WERI-Rb-1 (cell line): ENCODE measurements around the gene FGF2.
"Not testable (repeated sequence)": the region's sequence is repeated elsewhere in the genome, so short reads cannot be mapped to it uniquely, and the experiment has no call there.

Experiments used
- DNase-seq: peaks from one replicate; pipeline ENCODE4 v3.0.0-alpha.2; 2020
- H3K27ac ChIP-seq: fragments of 250-450 bp; sonication (Bioruptor Pico); 2 replicates; pipeline ENCODE4 v1.5.1; 2020; ENCODE audit warnings: mild to moderate bottlenecking, moderate library complexity
- H3K27me3 ChIP-seq: fragments of 250-450 bp; sonication (Bioruptor Pico); 2 replicates; pipeline ENCODE4 v1.5.1; 2021; ENCODE audit warnings: mild to moderate bottlenecking, low read depth, moderate library complexity; ENCODE audit not compliant: insufficient read depth, severe bottlenecking
- H3K36me3 ChIP-seq: fragments of 250-450 bp; sonication (Bioruptor Pico); 2 replicates; pipeline ENCODE4 v1.5.1; 2020; ENCODE audit warnings: mild to moderate bottlenecking, moderate library complexity
- H3K4me3 ChIP-seq: 2 replicates; pipeline ENCODE4 v1.5.1; 2011; ENCODE audit warnings: low read depth, mild to moderate bottlenecking, control low read depth, low read length
- H3K9me3 ChIP-seq: fragments of 250-450 bp; sonication (Bioruptor Pico); 2 replicates; pipeline ENCODE4 v1.5.1; 2021; ENCODE audit warnings: mild to moderate bottlenecking, moderate library complexity; ENCODE audit not compliant: severe bottlenecking
- TF ChIP-seq, protein P1 (sequence below): IDR thresholded peaks from 2 replicates; pipeline ENCODE4 v1.5.1; 2011; ENCODE audit warnings: low read depth, mild to moderate bottlenecking, control low read depth, inconsistent platforms, low read length

Gene FGF2

DNA sequence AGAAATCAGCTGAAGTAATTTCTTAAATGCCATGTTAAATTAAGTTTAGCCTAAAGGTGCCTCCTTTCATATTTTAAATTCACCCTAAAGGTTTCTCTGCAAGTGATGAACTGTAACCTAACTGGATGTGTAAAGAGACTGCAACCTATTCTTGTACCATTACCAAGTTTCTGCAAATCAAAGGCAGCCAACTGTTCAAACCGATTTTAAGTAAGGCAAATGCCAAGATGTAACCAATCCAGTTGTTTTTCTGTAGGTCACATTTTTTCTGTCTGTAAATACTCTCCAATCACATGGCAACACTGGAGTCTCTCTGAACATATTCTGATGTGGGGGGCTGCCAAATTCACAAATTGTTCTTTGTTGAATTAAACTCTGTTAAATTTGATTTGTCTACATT, 42.4 kb upstream of the FGF2 start:
- Histone ChIP-seq H3K27ac (no peak overlapping the region), H3K36me3 (no peaks in the 10 kb centered on the region), H3K9me3 (no peaks in the 10 kb centered on the region), H3K4me3 (no peak overlapping the region), H3K27me3 (no peaks in the 10 kb centered on the region)
- TF ChIP-seq, protein P1, sequence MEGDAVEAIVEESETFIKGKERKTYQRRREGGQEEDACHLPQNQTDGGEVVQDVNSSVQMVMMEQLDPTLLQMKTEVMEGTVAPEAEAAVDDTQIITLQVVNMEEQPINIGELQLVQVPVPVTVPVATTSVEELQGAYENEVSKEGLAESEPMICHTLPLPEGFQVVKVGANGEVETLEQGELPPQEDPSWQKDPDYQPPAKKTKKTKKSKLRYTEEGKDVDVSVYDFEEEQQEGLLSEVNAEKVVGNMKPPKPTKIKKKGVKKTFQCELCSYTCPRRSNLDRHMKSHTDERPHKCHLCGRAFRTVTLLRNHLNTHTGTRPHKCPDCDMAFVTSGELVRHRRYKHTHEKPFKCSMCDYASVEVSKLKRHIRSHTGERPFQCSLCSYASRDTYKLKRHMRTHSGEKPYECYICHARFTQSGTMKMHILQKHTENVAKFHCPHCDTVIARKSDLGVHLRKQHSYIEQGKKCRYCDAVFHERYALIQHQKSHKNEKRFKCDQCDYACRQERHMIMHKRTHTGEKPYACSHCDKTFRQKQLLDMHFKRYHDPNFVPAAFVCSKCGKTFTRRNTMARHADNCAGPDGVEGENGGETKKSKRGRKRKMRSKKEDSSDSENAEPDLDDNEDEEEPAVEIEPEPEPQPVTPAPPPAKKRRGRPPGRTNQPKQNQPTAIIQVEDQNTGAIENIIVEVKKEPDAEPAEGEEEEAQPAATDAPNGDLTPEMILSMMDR: no peak
- DNase-seq: no peak

DNA sequence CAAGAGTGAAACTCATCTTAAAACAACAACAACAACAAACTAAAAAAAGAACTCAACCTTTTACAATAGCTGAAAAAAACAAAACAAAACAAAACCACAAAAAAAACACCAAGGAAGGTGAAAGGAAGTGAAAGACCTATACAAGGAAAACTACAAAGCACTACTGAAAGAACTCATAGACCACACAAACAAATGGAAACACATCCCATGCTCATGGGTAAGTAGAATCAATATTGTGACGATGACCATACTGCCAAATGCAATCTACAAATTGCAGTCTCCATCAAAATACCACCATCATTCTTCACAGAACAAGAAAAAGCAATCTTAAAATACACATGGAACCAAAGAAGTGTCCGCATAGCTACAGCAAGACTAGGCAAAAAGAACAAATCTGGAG, 41.5 kb upstream of the FGF2 start:
- no peak for DNase-seq
- no peaks in the 10 kb centered on the region for H3K9me3 ChIP-seq
- H3K27me3 ChIP-seq: no peaks in the 10 kb centered on the region
- TF ChIP-seq, protein P1: no peak
- no peak overlapping the region for H3K4me3 ChIP-seq
- no peaks in the 10 kb centered on the region for H3K36me3 ChIP-seq
- H3K27ac ChIP-seq: no peak overlapping the region

DNA sequence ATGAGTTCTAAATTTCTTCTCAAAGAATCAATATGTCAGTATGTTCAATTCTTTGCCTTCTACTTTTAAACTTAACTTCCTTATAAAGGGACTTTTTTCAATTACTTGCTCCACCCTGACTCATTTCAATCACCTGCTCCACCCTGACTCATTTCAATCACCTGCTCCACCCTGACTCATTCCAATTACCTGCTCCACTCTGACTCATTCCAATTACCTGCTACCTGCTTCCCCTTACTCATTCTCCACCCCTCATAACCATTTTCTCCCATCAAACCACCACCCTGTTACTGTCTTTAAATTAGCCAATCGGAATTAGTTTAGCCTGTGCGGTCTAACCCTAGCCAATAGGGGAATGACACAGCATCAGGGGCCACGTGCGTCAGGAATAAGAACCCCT, 40.3 kb upstream of the FGF2 start:
- not testable (repeated sequence) for H3K9me3 ChIP-seq, DNase-seq, H3K36me3 ChIP-seq, H3K27me3 ChIP-seq, H3K27ac ChIP-seq, H3K4me3 ChIP-seq

DNA sequence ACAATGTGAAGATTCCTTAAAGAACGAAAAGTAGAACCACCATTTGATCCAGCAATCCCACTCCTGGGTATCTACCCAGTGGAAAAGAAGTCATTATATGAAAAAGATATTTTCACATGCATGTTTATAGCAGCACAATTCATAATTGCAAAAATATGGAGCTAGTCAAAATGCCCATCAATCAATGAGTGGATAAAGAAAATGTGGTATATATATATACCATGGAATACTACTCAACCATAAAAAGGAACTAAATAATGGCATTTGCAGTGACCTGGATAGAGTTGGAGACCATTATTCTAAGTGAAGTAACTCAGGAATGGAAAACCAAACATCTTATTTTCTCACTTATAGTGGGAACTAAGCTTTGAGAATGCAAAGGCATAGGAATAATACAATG, 39.7 kb upstream of the FGF2 start:
- H3K27me3 ChIP-seq, H3K36me3 ChIP-seq, DNase-seq, H3K4me3 ChIP-seq, H3K9me3 ChIP-seq, H3K27ac ChIP-seq: not testable (repeated sequence)

DNA sequence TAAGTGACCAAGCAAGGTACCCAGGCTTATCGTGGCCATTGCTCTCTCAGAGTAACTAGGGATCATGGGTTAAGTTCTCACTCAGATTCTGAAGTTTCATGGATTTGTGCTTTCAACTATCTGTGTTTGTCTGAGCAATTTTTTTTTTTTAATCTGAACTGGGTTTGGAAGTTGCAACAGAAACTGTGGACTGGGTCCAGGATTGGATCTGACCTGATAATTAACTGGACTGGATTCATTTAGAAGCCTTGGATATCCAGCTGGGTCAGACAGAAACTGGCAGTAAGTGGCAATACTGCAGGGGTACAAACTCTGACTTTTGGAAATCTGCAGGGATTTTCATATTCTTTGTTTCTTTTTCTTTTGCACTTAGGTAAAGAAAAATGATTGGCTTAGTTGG, 38.7 kb upstream of the FGF2 start:
- Histone ChIP-seq H3K9me3 (no peaks in the 10 kb centered on the region), H3K4me3 (no peak overlapping the region), H3K27ac (no peak overlapping the region), H3K36me3 (no peaks in the 10 kb centered on the region), H3K27me3 (no peaks in the 10 kb centered on the region)
- TF ChIP-seq, protein P1: no peak
- no peak for DNase-seq

DNA sequence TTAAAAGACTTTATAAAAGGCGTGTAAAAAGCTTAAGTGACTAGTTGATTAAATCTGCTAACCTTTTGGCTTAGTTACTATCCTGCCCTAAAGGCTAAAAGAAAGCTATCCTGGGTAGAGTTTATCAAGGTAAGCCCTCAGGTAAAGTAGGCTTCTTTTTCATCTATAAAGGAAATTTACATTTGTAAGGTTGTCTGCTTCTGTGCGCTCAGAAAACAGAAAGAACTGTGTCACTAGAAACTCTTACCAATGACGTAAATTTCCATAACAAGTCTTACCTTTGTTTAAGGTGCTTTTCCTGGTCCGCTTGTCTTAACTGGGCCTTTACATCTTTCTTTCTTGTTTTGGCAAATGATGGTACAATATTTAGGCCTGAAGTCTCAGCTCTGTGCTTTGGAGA, 37.7 kb upstream of the FGF2 start:
- TF ChIP-seq, protein P1: no peak
- Histone ChIP-seq H3K36me3 (no peaks in the 10 kb centered on the region), H3K4me3 (no peak overlapping the region), H3K27me3 (no peaks in the 10 kb centered on the region), H3K27ac (no peak overlapping the region), H3K9me3 (no peaks in the 10 kb centered on the region)
- no peak for DNase-seq

DNA sequence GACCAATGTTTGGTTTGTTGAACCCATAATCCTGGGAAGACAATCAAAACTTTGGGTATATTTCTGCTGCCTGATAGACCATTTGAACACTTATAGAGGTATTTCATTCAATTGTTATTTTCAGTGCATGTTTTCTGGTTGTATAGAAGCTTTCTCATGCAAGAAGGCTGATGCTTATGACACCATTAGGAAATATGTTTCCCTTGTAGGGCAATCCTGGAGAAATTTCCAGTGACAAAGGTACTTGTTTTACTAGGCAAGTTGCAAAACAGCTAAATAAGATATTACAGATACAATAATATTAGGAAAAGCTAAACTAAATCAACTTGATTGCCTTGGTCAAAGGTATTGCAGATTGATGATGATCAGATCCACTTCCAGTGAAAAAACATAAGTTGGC, 32.8 kb upstream of the FGF2 start:
- H3K27me3 ChIP-seq: no peaks in the 10 kb centered on the region
- H3K27ac ChIP-seq: no peak overlapping the region
- no peak for DNase-seq
- no peaks in the 10 kb centered on the region for H3K36me3 ChIP-seq
- TF ChIP-seq, protein P1: no peak
- H3K9me3 ChIP-seq: peaks cover 2% of the 10 kb centered on the region
- H3K4me3 ChIP-seq: no peak overlapping the region
